Fibroblast of skin of abdomen (primary cell): Measurements from ENCODE around the gene TXNDC12. TPM values are rescaled to one million over a fixed set of nuclear protein-coding genes. Genes with fewer than 3 reads are reported as not detected.
"Not testable (repeated sequence)": the region's sequence is repeated elsewhere in the genome, so short reads cannot be mapped to it uniquely, and the experiment has no call there.

ENCODE experiments used
- DNase-seq: peaks from one replicate; pipeline ENCODE4 v3.0.0-alpha.2; 2013
- polyA plus RNA-seq, 2 experiments: library from polyadenylated mRNA; unstranded; fragments of 120-200 nt; gene quantifications; one replicate each; pipeline ENCODE4 v1.2.1, GENCODE V29; 2013; ENCODE audit not compliant: insufficient read length in 2 of 2

The TXNDC12 gene
- polyA plus RNA-seq (2013, experiment 1 of 2; ENCODE audit: insufficient read length) = 70.7 TPM
- 67.7 TPM for polyA plus RNA-seq (2013, experiment 2 of 2; ENCODE audit: insufficient read length)

DNA sequence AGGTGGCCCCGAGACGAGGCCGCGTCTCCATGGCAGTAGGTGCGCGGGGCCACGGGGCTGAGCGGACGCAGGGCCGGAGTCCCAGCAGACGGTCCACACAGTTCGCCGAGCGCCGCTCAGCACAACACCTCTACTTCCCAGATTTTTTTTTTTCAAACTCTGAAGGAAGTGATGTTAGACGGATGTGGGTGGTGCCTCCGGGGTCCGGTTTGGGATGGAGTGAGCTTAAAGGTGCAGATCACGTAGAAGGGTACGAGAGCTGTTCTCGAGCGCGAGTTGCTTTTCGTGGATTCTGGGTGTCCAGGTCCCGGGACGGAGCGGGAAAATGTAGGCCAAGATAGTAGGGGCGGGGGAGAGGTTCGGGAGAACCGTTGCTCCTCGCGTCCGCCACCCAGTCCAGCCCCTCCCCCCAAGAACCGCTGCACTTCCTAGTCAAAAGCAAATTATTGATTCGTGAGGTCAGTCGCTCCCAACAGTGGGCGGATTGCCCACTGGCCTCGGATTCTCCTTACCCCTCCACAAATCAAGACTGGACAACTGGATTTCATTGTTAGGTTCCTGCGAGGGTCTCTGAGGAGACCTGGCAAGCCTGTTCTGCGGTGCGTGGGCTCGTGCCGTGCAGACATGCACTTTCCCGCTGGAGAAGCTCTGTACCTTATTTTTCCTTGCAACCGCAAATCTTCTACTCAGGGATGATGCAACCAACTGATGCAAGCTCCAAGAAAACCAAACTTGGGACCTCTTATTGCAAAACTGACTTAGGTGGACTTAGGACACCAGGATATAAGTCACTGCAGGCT is at the start of gene TXNDC12:
Gene TXNDC12 (minus strand): TSS at position 126 of the 800 bp plus-strand sequence. CDS start 95 bp downstream, at position 31.
- DNase-seq = peak; percentile 92

DNA sequence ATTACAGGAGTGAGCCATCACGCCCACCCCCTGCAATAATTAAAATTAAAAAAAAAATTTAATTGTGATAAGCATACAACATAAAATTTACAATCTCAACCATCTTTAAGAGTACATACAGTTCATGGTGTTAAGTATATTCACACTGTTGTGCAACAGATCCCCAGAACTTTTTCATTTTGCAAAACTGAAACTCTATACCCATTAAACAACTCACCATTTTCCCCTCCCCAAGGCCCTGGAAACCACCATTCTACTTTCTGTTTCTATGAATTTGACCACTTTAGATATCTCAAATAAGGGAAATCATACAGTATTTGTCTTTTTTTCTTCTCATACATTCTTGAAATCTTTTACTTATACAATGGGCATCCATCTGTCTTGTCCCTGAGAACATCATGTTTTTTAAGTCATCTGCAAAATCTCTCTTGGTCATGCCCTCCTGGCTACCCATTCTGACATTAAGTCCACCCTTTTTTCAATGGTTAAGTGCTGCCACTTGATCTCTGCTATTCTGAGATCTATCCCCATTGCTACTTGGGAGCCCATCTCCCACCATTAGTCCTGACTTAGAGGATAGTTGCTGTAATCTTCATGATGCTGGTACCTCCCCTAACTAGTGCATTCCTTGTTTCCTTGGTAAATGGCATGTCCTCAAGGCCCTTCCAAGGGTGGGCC is 47.5 kb upstream of the TXNDC12 start:
- DNase-seq = no peak

- no peak for DNase-seq
Measured at GRCh38 chr1:52098139-52098871, 43.3 kb upstream of the TXNDC12 start.

DNA sequence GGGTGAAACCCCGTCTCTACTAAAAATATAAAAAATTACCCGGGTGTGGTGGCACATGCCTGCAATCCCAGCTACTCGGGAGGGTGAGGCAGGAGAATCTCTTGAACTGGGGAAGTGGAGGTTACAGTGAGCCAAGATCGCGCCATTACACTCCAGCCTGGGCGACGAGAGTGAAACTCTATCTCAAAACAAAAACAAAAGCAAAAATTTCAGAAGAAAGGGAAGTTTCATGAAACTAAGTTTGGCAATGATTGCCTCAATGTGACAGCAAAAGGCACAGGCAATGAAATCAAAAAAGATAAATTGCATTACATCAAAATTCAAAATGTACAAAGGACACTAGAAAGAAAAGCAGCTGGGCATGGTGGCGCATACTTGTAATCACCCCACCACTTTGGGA is 41.2 kb upstream of the TXNDC12 start:
- no peak for DNase-seq

GRCh38 chr1:52094300-52094699 is 39.3 kb upstream of the TXNDC12 start:
- not testable (repeated sequence) for DNase-seq

- DNase-seq = not testable (repeated sequence)
Measured at GRCh38 chr1:52087892-52088291, 32.9 kb upstream of the TXNDC12 start.

DNA sequence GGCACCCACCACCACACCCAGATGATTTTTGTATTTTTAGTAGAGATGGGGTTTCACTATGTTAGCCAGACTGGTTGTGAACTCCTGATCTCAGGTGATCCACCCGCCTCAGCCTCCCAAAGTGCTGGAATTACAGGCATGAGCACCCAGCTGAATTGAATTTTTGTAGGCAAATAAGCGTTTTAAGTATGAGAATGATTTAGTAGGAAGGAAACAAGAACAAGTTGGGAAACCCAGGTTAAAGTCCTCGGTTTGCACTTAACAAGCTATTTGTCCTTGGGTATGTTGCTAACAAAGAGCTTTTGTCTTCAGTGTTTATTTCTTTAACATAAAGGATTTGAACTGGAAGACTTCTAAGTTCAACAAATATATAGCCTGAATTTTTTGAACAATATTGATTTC is 25.0 kb upstream of the TXNDC12 start:
- DNase-seq = no peak

DNA sequence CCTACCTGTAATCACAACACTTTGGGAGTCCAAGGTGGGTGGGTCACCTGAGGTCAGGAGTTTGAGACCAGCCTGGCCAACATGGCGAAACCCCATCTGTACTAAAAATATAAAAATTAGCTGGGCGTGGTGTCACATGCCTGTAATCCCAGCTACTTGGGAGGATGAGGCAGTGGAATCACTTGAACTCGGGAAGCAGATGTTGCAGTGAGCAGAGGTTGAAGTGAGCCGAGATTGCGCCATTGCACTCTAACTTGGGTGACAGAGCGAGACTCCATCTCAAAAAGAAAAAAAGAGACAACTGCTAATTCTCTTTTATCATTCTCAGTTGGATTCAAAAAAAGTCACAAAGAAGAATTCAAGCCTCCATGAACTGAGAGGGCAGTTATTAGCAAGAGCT is 22.3 kb upstream of the TXNDC12 start:
- not testable (repeated sequence) for DNase-seq

DNA sequence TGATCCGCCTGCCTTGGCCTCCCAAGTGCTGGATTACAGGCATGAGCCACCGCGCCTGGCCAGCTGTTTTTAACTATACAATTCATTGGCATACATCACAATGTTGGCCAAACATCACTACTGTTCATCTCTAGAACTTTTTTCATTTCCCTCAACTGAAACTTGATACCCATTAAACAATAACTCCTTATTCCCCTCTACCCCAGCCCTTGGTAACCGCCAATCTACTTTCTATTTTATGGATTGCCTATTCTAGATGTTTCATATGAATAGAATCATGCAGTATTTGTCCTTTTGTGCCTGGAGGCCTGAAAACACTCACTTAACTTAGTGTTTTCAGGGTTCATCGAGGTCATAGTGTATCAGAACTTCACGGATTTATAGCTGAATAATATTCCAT is 17.3 kb upstream of the TXNDC12 start:
- DNase-seq = no peak

- DNase-seq = no peak
Measured at GRCh38 chr1:52070704-52071103, 15.7 kb upstream of the TXNDC12 start.

DNA sequence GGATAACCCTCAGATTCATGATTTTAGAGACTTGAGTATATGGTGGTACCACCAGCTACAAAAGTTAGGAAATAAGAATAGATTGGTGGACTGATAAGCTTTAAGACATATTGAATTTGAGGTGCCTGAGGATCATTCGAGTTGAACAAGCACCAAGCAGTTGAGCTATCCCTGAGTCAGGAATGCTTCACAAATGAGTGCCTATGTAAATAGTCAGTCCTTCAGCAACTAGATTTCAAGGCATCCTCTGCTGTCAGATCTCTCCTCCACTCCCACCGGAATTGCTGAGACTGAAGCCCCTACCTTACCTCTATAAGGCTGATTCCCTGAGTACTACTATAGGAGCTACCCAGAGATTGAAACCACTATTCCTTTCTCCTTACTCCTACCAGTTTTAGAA is 8.2 kb upstream of the TXNDC12 start:
- DNase-seq = no peak

DNA sequence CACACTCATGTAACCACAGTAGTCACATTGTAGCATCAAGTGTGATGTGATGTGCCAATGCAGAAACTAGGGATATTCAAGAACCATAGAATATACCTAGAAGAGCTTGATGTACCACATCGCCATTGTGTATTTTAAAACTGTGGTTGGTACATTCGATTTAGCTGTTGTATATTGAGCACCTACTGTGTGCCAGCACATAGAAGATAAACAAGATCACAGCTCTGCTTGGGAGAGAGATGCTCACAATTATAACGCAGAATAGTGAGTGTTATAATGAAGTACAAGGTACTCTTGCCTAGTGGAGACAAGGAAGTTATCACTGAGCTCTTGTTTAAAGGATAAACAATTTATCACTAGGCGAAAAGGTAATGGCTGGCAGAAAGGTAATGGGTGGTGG is 5.8 kb upstream of the TXNDC12 start:
- DNase-seq = no peak

DNA sequence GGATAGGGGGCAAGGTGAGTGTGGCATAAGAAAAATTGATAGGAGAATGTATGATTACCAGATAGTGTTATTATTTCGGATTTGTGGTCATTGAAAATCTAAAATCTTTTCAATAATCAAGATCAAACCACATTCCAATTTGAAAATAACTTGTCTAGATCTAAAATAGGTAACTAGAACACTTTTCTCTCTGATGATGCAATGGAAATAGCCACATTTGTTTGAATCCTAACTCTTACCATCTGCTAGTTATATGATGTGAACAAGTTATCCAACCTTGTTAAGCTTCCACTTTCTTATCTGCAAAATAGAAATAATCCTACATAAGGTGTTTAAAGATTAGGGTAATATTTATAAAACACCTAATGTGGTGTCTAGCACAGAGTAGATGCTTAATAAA is 4.9 kb upstream of the TXNDC12 start:
- DNase-seq = no peak

DNA sequence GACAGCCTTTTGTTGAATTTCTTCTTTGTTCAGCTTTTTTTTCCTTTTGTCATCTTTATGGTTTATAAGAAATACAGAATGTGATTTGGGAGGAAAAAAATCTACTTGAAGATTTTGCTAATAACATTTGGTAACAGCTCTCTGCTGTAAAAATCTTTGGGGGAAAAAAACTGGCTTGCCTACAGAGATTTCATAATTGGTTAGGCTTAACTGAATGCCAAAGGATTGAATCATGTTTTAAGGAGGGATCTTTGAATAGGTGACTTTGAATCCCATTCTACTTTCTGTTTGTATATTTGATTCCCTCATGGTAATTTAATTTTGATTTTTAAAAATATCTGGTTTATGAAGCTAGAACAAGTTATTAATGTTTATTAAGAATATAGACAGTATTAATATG is 4.3 kb upstream of the TXNDC12 start:
- DNase-seq = peak; percentile 62

DNA sequence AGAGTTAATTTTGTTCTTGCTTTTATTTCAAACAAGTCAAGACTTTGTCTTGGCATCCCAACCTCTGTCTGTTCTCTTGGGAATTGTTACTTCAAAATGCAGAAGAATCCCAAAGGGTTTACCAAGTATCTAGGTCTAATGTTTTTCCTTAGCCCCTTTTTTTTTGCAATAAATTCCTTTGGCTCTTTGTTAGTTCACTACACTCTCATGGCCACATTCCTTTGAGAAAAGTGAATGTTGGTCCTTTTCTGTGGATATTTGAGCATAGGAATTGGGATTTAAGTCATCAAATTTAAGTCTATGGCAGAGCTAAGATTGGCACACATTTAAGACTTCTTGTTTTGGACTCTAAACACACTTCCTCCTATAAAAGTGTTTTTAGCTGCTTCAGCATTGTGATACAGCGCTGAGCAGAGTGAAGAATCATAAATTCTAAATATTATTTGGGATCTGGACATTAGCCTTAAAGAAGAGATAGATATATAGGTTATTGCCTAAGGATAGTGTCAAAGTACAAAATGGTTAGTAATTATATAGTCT is 3.0 kb upstream of the TXNDC12 start:
- peak; percentile 10 for DNase-seq

GRCh38 chr1:52057255-52057654 is 2.3 kb upstream of the TXNDC12 start:
- DNase-seq = no peak

- DNase-seq = no peak
Measured at GRCh38 chr1:52056937-52057231, 1.9 kb upstream of the TXNDC12 start.

DNA sequence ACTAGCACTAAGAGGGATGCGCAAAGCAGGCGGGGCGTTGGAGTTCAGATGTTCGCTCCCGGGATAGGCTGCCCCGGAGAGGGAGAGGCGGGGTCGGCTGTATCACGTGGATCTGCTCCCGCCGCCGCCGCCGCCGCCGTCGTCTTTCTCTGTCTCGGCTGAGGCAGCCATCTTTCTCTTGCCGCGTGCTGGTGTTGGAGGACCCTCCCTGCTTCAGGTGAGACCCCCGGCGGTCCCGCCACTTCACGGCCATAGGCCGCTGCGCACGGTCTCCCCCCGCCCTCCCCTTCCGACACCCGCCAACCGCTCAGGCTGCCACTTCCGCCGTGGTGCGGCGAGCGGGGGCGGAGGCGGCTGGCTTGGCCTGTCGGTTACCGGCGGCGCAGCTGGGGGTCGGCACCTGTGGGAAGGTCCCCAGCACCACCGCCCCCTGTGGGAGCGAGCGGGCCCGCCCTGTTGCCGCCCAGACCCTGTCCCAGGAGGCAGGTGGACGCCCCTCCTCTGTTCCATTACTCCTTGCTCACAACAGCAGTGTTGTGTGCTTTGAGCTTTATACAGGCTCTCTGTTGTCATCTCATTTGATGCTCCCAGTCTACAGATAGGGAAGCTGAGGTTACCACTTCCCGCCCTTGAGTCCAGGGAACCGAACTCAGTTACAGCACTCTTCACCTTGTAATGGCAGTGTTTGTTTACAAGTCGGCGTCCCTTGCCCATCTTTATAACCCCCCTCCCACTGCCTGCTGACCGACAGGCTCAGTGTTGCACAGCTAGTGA is 1.4 kb upstream of the TXNDC12 start, which contains the start of gene BTF3L4:
Gene BTF3L4 (plus strand): TSS at position 133 of the 774 bp plus-strand sequence. CDS start 3,553 bp downstream, outside the sequence.
- DNase-seq = peak; percentile 95

DNA sequence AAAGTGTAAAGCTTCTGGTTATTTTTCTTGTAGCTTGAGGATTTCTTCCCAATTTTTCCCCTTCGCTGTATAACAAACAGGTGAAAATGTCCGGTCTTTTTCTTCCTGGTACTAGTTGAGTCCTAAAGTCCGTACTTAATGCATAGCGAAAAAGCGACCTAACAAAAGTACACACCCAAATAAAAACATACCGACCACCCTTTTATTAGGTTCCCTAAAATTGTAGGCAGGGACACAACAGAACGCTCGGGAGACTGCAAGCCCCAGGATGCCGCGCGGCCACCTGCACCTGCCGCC is 823 bp upstream of the TXNDC12 start:
- no peak for DNase-seq

- DNase-seq = no peak
Measured at GRCh38 chr1:52054496-52055065, 410 bp downstream of the TXNDC12 start.

DNA sequence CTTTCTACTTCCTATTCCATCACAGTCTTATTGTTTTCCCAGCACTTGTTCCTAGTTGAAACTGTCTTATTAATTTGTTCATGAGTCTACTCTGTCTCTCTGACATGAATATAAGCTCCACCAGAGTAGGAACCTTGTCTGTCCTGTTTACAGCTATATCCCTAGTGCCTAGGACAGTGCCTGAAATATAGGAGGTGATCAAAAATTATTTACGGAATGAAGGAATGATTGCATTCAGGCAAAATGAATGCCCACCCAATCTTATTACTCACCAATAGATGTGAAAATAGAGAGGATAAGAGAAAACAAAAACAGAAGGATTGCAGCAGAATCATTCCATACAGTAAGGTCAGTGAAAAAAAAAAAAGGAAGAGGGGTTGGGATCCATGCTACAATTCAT is 1.1 kb downstream of the TXNDC12 start:
- DNase-seq = no peak

- DNase-seq = not testable (repeated sequence)
Measured at GRCh38 chr1:52049337-52049736, 5.7 kb downstream of the TXNDC12 start.
